Left renal pelvis (tissue), 4 donors: ENCODE results near the gene SSUH2. TPM values are rescaled to one million over a fixed set of nuclear protein-coding genes. Genes with fewer than 3 reads are reported as not detected.

ENCODE experiments used
- DNase-seq, 4 donors: peaks; one replicate each; pipeline ENCODE4 v3.0.0-alpha.2; 2013; ENCODE audit warnings: low read depth in 4 of 4, low spot score in 3 of 4
- polyA plus RNA-seq, 4 donors: library from polyadenylated mRNA; unstranded; fragments of 120-200 nt; gene quantifications; one replicate each; pipeline ENCODE4 v1.2.1, GENCODE V29; 2013; ENCODE audit not compliant: insufficient read length in 4 of 4

SSUH2 gene
- polyA plus RNA-seq, 4 donors: 2.0 to 5.7 (median 4.2) TPM

DNA sequence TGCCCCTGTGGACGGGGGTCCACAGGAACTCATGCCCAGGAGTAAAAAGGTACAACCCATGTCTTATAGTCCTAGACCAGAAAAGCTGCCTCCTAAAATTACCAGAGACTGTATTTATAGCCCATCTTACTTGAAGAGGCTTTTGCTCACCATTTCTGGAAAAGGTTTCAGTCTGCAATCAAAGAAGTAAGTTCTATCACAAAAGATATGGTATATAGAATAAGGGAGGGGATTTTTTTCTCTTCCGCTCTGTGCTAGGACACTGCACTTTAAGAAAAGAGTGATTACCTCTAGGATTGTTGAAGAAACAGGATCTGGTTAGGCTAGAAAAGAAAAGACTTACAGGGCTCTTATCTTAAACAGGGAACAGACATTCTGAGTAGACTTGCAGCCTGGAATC, 2.6 kb downstream of the SSUH2 start:
- no peak for DNase-seq

DNA sequence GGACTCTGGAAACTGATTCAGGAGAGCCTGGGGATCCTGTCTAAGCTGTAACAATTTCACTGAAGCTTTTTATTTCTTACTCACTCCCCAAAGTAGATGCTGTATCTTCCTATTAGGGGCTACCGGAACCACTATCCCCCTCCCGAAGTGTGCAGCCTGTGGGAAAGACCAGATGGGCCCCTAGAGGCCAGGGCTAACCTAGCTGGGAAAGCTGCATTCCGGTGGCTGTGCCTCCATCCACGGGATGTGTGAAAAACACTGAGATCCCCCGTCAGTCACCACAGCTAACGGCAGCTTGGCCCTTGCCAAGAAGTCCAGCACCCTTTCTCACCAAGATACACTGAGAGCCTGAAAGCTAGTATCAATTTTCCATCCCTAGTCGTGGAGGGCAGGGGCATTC, 3.1 kb downstream of the SSUH2 start:
- no peak for DNase-seq

DNA sequence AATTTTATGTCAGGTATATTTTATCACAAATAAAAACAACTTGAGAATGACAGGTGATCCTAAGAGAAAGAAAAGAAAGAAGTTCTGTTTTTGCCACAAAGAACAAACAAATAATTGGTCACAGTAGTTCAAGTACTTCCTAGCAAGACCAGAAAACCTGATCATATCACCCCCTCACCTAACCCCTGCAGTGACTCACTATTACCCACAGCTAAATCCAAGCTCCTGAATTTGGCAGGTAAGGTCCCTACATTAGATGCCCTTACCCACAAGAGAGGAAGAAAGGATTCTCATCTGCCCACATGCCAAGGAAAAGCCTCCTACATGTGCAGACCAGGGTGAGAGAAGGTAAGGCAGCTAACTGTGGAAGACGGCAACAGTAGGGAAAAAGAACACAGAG, 4.4 kb downstream of the SSUH2 start:
- no peak for DNase-seq

DNA sequence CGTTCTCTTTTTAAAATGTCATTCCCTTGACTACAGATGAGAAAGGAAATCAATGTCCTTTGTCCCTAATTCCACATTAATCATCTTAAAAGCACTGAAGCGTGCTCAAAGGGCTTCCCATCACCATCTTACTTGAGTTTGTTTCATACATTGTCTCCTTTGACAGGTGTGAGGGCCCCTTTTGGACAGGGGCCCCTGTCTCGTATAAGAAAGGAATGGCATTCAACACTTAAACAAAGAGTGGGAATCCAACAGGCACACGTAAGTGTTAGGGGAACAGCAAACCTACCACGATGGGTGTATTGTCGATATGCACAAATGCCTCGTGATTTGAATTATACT, 5.0 kb downstream of the SSUH2 start:
- DNase-seq: no peak

DNA sequence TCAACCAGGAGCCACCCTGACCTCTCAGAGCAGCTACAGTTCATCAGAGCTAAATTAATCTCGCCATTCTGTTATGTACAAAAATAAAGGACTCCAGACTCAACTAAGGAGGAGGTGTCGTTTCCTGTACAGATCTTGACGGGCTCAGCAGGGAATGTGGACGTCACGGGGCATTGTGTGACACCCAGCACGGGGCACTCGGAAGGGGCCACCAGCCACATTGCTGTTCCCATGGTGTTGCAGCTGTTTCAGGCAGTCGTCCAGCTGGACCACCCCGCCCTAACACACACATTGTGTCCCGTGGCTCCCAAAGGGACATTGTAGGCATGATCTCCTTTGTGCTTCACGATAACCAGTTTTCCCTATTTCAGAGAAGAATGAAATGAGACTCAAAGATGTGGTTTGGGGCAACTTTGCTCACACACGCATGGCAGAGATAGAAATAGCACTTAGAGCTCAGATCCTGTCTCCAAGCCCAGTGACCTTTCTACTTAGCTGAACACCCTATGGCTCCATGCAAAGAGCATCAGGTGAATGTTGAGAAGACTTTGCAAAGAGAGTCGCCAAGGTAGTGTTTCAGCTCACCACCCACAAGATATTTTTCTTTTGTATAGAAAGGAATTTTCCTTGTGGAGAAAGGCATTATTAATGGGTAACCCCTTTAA, 5.5 kb downstream of the SSUH2 start:
- DNase-seq: no peak

DNA sequence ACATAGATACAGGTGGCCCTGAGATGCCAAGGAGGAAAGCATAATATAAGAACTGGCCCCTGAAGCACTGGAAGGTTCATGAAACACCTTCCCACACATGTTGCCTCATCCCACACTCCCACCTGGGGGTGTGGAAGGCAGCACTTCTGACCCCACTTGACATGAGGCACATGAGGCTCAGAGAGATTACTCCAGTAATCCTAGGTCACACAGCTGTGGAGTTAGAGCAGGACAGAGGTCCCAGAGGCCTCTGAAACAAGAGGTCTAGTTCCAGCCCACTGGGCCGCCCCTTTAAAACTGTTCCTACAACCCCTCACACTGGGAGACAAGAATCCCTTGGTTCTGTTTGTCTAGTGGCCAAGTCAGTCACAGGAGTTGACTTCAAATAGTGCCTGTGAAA, 7.2 kb downstream of the SSUH2 start:
- no peak for DNase-seq

DNA sequence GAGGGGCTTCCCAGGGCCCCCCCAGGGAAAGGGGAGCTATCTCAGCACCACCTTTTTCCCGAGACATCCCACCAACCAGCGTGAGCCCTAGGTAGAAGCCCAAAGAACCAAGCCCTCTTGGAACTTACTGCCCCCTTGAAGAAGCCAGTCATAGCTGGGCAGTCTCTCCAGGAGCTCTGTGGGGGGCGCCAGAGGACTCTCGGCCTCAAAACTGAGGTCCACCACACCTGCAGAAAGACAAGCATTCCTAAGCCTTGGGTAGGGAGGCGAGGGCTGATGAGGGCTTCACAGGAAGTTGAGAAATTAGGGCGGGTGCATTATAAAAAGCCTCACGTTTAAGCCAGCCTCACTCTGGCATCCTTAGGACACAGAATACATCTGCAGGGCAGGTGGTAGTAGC, 9.0 kb downstream of the SSUH2 start:
- DNase-seq: no peak

DNA sequence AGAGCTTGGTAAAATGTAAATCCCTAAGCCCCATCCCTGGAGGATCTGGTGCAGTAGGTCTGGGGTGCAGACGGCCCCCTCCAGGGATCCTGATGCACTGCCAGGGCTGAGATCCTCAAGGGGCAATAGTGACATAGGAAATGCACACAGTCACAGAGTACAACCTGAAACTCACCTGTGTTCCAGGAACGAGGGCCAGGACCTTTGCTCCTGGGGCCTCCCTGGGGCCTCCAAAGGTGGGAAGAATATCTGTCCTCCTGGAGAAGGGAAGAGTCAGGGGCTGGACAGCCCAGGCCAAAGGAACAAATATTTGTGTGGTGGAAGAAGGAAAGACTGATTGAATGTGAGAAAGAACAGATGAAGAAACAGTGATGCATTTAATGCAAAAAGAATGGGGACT, 9.5 kb downstream of the SSUH2 start:
- no peak for DNase-seq

DNA sequence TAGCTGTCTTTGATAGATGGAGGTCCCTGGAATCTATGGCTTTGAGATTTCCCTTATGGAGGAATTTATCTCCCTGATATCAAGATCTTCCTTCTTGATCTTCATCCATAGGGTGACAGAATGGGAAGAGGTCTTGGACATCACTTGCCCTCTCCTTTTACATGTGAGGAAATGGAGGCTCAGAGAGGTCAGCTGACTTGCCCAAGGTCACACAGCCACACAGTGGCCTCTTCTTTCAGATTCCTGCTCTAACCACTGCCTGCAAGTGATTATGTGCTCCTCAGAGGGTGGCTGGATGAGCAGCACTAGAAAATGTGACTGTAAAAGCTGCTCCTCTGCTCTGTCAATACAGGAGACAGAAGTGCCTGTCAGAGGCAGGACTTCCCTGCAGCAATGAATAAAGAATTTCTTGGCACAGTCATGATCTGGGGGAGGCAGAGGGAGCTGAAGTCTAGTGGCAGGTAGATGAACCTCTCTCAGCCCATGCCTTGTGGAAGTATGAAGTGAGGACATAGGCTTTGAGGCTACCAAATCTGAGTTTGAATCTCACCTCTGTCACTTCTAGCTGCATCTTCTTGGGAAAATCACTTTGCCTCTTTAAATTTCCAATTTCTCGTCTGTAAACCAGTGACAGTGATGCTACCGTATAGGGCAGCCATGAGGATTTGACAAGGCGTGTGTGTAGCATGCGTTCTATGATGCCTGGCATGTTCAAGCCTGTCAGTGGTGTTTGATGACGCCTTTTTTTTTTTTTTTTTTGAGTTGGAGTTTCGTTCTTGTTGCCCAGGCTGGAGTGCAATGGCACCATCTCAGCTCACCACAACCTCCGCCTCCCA, 12.0 kb downstream of the SSUH2 start:
- DNase-seq: no peak

DNA sequence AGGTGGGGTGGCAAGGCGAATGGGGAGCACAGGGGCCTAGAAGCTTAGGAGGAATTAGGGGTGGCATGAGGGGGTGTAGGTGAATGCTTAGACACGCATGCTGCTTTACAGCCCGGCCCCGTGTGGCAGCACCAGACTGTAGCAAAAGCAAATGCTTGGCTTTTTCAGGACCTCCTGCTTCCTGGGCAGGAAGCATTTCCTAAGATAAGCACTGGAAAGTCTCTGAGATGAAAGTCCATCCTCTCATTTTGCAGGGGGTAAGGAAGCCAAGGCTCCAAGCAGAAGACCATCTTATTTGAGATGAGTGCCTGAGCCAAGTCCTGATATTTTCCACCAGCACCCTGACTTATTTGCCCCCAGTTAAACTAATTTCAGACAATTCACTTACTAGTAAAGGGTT, 12.9 kb downstream of the SSUH2 start:
- DNase-seq: no peak

DNA sequence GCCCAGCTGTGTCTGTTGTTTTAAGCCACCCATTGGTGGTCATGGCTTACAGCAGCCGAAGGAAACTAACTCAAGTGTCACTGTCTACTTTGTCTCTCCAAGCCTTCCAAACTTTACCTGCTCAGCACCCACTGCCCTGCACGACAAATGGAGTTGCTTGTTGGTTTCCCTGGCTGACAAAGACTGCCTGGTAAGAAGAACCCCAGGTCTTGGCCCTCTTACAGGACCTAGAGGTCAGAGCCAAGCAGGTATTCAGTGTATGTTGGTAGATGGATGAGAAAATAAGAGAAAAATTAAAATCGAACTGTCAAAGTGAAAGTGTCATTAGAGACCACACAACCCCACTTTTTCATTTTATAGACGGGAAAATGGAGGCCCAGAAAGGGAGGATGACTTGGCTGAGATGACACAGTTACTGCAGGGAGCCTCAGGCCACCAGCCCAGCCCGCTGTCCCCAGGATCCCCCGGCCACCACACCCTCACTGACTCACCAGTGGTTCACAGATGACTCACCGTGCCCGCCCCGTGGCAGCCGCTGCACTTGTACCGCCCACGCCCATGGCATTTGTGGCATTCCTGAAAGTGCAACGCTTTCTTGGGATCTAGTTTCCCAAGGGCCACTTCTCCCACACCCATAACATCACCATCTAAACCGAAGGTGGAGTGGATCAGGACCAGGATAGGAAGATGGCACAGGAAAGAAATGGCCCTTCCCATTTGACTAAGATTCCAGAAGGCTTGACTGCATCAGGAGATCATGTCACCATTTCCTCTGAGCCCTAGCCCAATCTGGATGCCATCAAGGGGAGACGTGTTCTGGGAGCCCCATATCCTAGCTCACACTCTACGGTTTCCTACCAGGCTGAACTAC, 15.2 kb downstream of the SSUH2 start:
- DNase-seq: no peak

DNA sequence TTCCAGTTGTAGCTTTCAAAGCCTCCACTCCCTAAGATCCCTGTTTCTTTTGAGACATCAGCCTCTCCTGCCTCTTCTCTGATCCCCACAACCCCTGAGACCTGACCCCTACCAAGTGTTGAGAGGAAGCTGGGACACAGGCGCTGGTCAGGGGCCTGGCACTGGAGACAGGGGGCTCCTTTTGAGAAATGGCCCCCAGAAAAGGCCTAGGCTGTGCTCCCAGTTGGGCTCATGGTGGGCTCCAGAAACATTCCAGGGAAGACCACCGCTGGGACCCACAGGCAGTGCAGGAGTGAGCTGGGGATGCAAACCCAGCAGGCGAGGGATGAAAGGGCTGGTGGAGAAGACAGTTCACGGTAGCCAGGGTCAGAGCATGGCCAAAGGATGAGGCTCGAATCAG, 16.6 kb downstream of the SSUH2 start:
- DNase-seq: no peak

DNA sequence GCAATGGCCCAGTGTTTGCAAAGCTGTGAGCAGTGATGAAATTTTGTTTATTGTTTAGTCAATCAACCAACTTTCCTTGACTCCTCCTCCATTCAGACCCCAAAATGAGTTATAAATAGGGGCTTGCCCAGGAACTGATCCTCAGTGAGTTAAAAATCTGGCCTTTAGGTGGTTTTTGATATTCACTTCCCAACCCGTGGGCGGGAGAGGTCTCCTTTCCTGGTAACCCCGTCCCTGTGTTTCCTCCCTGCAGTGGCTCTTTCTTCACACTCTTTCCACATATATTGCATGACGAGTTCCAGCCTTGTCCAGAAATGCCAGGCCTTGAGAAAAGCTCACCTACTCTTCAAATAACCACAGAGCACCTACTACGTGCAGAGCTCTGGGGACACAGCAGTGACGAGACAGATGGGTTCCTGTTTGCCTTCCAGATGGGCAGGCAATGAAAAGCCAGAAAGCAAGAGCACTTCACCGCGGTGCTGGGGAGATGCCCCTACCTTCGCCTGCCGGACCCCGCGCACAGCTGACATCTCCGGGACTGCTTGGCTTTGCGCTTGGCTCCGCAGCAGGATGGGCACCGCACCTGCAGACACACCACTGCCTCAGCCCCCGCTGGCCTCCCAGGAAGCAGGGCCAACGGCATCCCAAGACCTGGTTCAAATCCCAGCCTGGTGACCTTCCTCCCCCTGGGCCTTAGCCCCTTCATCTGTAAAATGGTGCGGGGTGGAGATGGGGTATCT, 17.2 kb downstream of the SSUH2 start:
- no peak for DNase-seq

DNA sequence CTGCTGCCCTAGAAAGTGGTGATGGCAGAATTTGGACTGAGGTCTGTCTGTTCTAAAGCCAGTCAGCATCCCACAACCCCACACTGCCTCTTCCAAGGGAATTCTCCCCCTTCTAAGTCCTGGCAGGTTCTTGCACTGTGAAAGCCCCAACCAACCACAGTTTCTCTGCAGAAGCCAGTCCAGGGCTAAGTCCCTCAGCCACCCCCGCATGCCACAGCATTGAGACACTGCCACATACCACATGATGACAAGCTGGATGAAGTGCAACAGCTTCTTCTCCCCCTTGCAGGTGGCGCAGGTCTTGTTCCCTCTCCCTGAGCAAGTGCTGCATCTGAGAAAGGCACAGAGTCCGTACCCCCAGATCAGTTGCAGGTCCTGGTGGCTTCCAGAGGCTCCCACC, 18.6 kb downstream of the SSUH2 start:
- no peak for DNase-seq

DNA sequence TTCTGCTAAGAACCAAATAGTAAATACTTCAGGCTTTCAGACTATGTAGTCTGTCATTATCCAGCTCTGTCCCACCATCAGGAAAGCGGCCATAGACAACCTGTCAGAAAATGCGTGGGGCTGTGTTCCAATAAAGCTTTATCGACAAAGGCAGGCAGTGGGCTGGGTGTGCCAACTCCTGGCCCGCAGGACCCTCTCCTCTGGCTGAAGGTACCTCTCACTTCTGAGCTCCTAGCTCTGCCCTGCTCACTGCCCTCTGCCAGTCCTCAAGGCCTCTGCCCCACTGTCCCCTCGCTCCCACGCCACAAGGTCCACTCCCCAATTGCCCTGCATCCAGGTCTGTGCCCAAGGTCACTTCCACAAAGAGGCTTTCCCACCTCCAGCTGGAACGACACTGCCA, 20.0 kb downstream of the SSUH2 start:
- DNase-seq: no peak

DNA sequence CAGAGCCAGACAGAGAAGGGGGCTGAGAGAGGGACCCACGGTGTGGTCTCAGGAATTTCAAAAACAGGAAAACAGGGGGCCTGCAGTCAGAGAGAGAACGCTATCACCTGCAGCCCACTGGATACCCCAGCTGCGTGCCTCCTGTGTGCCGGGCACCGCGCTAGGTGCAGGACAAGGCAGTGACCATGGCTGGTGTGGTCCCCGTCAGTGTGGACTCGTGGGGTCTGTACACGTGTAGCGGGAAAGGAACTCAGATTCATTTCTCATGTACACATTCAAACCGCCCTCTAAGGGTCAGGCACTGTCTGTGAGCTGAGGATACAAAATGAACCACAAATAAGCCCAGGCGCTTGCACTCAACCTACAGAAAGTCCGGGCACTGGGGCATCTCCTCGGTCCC, 20.9 kb downstream of the SSUH2 start:
- DNase-seq: no peak

DNA sequence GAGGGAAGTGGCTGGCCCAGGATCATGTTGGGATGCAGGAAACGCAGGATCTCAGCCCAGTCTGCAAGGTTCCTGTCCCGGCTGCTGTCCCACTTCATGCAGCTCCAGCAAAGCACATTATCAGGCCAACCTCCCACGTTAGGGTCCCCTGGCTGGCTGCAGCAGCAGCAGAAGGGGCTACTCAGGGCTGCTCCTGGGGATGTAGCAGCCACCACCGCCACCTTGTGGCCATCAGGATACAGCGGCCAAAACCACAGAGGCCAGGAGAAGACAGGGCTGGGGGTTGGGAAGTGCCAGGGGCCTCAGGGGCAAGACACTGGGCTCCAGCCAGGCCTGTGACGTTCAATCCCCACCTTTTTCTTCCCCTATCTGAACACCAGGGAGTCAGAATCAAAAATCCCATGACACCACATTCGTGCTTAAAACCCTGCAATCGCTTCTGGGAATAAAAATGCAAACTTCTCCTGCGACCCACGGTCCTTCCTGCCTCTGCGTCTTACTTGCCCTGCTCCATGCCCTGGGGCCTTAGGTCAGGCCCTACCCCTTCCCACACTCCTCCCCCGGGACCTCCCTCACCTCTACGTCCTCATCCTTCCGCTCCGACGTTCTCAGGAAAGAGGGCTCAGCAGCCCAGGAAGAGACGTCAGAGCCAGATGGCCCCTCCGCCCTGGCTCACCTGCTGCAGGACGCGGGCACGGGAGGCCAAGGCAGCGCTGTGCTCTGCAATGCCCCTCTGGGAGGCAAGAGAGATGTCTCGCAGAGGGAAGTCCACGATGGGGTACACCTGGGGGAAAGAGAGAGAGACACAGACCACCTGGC, 21.5 kb downstream of the SSUH2 start:
- DNase-seq: peak; percentile 36 to 69 (median 58)

DNA sequence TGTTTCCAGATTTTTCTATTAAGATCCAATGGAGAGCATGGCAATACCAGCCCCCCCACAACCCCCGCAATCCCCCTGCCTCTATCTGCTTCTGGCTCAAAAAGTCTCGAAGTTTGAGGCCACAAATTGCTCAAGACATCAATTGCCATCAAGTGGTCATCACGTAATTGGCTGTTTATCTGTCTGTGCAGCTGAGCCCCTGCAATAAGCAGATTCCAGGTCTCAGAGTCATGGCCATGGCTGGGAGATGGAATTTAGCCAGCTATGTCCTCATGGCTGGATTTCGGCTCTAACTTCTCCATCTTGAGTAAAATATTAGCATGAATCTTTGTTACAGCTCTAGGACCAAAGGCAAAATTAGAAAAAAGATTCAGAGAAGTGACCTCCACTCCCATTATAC, 22.7 kb downstream of the SSUH2 start:
- DNase-seq: no peak

DNA sequence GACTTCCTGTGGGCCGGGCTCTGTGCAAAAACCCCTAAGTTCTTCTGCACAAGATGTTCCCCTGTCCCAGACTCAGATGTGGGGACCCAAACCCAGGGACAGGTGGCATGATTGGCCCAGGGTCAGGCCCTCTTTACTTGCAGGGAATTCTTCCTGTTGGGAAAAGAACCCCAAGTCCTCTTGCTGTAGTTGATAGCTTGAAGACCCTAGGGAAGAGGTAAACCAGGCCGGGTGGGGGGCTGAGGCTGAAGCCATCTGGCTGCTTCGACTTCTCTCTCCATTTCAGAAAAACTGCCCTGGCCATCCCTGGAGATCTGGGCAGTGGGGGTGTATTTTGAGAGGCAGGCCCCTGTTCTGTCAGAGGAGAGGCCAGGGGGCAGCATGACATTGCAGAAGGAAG, 23.5 kb downstream of the SSUH2 start:
- no peak for DNase-seq

DNA sequence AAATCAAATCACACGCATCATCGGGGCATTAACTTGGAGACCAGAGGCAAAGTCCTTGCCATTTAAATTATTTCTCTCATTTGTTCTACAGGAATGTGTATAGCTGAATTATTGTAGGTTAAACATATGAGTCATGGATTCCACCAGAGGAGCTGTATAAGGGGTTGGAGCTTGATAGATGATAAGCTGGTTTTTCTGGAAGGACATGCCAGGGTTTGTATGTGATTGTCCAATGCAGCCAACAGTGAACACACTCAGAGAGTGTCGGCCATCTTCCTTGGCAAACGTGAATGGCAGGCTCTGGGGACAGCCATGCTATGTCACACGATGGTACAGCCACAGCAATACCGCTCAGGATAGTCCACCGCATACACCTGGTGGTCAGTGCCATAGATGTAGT, 25.1 kb downstream of the SSUH2 start:
- DNase-seq: no peak
